ENCODE data around the gene SNW1. TPM values are rescaled to one million over a fixed set of nuclear protein-coding genes. Genes with fewer than 3 reads are reported as not detected.
"Not testable (repeated sequence)": the region's sequence is repeated elsewhere in the genome, so short reads cannot be mapped to it uniquely, and the experiment has no call there.

Gene SNW1
- total RNA-seq, 1 experiment from 2014 or later = 67.5 TPM

DNA sequence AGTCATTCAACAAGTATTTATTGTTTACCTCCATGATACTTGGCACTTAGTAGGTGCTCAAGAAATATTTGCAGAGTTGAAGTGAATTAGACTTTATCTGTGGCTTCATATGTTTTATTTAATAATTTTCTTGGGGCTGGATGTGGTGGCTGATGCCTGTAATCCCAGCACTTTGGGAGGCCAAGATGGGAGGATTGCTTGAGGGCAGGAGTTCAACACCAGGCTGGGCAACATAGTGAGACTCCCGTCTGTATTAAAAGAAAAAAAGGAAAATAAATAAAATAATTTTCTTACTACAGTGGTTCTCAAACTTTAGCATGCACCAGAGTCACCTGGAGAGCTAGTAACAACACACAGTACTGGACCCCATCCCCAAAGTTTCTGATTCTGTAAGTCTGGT is 39.9 kb upstream of the SNW1 start:
- H2AFZ ChIP-seq (ENCODE audit: low read length) = peak overlapping the region; percentile 91
- DNase-seq = no peak
- no peaks in the 10 kb centered on the region for H3K9me2 ChIP-seq (replicated peaks; ENCODE audit: low read length)
- ChIA-PET POLR2A (ENCODE audit: unreplicated experiment) (no interaction called here), CTCF (interaction anchor here (1.1 kb wide), 1 partner anchor 39 kb away, joined by 5 read pairs; no protein-coding TSS in a partner anchor)
- peak overlapping the region; percentile 89 for H3K4me3 ChIP-seq (ENCODE audit: low read length)
- peak overlapping the region; percentile 88 for H3K4me2 ChIP-seq (ENCODE audit: low read length)
- no peak for ATAC-seq
- no peaks in the 10 kb centered on the region for H3K27me3 ChIP-seq (ENCODE audit: low read length)
- intact Hi-C loops (cut with micrococcal nuclease) = loop anchor here (1.0 kb wide), 1 partner anchor 40 kb away; the partner anchor contains the start of gene SNW1
- no peaks in the 10 kb centered on the region for H3K36me3 ChIP-seq (ENCODE audit: low read depth, low read length)
- H3F3A ChIP-seq (ENCODE audit: low read length, unreplicated experiment) = no peaks in the 10 kb centered on the region
- H3K9me3 ChIP-seq (ENCODE audit: low read length) = no peaks in the 10 kb centered on the region
- BruUV-seq (replicated peaks) = TSS peak; percentile 49
- no peaks in the 10 kb centered on the region for H3K79me2 ChIP-seq (ENCODE audit: low read length)
- peak overlapping the region; percentile 90 for H3K9ac ChIP-seq (ENCODE audit: low read length)
- peaks cover 4% of the 10 kb centered on the region; the same call in 1 of the 2 replicates for H3K4me1 ChIP-seq (ENCODE audit: insufficient read depth, low read length)
- H4K20me1 ChIP-seq (ENCODE audit: low read length) = no peaks in the 10 kb centered on the region
- H3K27ac ChIP-seq (ENCODE audit: low read length) = no peak overlapping the region
- TF ChIP-seq, protein P1, sequence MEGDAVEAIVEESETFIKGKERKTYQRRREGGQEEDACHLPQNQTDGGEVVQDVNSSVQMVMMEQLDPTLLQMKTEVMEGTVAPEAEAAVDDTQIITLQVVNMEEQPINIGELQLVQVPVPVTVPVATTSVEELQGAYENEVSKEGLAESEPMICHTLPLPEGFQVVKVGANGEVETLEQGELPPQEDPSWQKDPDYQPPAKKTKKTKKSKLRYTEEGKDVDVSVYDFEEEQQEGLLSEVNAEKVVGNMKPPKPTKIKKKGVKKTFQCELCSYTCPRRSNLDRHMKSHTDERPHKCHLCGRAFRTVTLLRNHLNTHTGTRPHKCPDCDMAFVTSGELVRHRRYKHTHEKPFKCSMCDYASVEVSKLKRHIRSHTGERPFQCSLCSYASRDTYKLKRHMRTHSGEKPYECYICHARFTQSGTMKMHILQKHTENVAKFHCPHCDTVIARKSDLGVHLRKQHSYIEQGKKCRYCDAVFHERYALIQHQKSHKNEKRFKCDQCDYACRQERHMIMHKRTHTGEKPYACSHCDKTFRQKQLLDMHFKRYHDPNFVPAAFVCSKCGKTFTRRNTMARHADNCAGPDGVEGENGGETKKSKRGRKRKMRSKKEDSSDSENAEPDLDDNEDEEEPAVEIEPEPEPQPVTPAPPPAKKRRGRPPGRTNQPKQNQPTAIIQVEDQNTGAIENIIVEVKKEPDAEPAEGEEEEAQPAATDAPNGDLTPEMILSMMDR (conservative IDR thresholded peaks at IDR 0.05; ENCODE audit: low read depth, low read length) = no peak
- TF ChIP-seq EZH2 (IDR thresholded peaks at IDR 0.05; ENCODE audit: low read length, unreplicated experiment) = no peak
- TF ChIP-seq EZH2phosphoT487 (IDR thresholded peaks at IDR 0.05; ENCODE audit: borderline replicate concordance, low read length) = no peak

DNA sequence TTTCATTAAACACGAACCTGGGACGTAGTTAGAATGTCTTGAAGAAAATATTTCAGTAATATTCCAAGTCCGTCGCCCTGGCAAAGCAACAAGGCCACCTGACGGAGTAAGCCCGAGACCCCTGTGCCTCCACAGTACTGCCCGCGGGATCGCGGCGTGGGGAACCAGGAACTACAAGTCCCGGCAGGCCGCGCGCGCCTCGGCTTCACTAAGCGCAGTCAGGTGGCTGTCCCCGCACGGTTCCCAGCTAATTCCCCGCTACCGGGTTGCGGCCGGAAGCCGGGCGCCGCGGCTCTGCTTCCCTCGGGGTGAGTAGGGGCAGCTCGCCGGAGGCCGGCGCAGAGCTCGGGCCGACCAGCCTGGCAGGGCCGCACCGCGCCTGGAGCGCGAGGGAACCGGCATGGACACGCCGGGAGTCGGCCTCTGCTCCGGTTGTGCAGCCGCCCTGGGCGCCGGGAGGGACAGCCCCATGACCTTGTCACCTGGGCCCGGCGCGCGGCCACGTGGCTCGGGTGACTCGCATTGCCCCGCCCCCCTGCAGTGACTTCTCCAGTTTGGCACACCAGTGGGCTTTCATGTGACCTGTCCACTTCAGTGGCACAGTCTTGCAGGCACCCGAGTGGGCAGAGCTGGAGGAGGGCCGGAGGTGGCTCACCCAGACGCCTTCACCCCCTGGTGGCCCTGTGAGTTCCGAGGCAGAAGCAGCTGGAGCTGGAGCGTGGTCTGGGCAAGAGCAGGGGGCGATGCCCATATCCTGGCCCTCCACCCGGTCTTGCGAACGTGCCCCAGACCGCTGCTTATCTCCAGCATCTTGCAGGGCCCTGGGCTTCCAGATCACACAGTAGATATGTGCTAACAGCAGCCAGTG is 39.1 kb upstream of the SNW1 start, which contains the start of gene ADCK1:
ADCK1 (plus strand) TSS at position 247 of the 868 bp plus-strand sequence. CDS start 18,870 bp downstream, outside the sequence.
- TF ChIP-seq EZH2 (IDR thresholded peaks at IDR 0.05; ENCODE audit: low read length, unreplicated experiment) = no peak
- TF ChIP-seq, protein P1 (conservative IDR thresholded peaks at IDR 0.05; ENCODE audit: low read depth, low read length) = peak; percentile 41; the same call in 1 of the 2 replicates
- H3K4me3 ChIP-seq (ENCODE audit: low read length) = peak within 1 kb of the TSS; percentile 89
- DNase-seq (peak; percentile 79), ATAC-seq (peak; percentile 85)
- TSS peak; percentile 62 for BruUV-seq (replicated peaks)
- H3K4me2 ChIP-seq (ENCODE audit: low read length) = peak within 1 kb of the TSS; percentile 88
- ChIA-PET POLR2A (ENCODE audit: unreplicated experiment) (no interaction called here), CTCF (interaction anchor here (1.1 kb wide), 1 partner anchor 38 kb away, joined by 5 read pairs; no protein-coding TSS in a partner anchor)
- peaks cover 7% of the 10 kb centered on the region; the same call in 1 of the 2 replicates for H3K4me1 ChIP-seq (ENCODE audit: insufficient read depth, low read length)
- intact Hi-C loops (cut with micrococcal nuclease) = loop anchor here (1.0 kb wide), 1 partner anchor 39 kb away; the partner anchor contains the start of gene SNW1
- no peaks in the 10 kb centered on the region for H3K9me3 ChIP-seq (ENCODE audit: low read length)
- H2AFZ ChIP-seq (ENCODE audit: low read length) = peak within 1 kb of the TSS; percentile 91
- H4K20me1 ChIP-seq (ENCODE audit: low read length) = no peaks in the 10 kb centered on the region
- H3K9me2 ChIP-seq (replicated peaks; ENCODE audit: low read length) = no peaks in the 10 kb centered on the region
- H3K27ac ChIP-seq (ENCODE audit: low read length) = peak within 1 kb of the TSS; percentile 67
- no peaks in the 10 kb centered on the region for H3F3A ChIP-seq (ENCODE audit: low read length, unreplicated experiment)
- peak within 1 kb of the TSS; percentile 90 for H3K9ac ChIP-seq (ENCODE audit: low read length)
- H3K36me3 ChIP-seq (ENCODE audit: low read depth, low read length) = no peaks in the 10 kb centered on the region
- no peaks in the 10 kb centered on the region for H3K27me3 ChIP-seq (ENCODE audit: low read length)
- no peaks in the 10 kb centered on the region for H3K79me2 ChIP-seq (ENCODE audit: low read length)

DNA sequence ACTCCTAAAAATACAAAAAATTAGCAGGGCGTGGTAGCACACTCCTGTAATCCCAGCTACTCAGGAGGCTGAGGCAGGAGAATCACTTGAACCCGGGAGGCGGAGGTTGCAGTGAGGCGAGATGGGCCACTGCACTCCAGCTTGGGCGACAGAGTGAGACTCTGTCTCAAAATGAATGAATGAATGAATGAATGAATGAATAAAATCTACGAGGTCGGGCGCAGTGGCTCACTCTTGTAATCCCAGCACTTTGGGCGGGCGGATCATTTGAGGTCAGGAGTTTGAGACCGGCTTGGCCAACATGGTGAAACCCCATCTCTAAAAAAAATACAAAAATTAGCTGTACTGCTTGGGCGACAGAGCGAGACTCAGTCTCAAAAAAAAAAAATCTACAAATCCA is 38.5 kb upstream of the SNW1 start:
- H3K9me2 ChIP-seq (replicated peaks; ENCODE audit: low read length); H3K4me1 ChIP-seq (ENCODE audit: insufficient read depth, low read length); H3K9me3 ChIP-seq (ENCODE audit: low read length); H3K27me3 ChIP-seq (ENCODE audit: low read length); BruUV-seq (replicated peaks); H3K36me3 ChIP-seq (ENCODE audit: low read depth, low read length); H3K79me2 ChIP-seq (ENCODE audit: low read length); H3K27ac ChIP-seq (ENCODE audit: low read length); POLR2A ChIA-PET (ENCODE audit: unreplicated experiment); H4K20me1 ChIP-seq (ENCODE audit: low read length); H3F3A ChIP-seq (ENCODE audit: low read length, unreplicated experiment); DNase-seq; intact Hi-C loops (cut with micrococcal nuclease); CTCF ChIA-PET; ATAC-seq: not testable (repeated sequence)
- peak overlapping the region; percentile 91 for H2AFZ ChIP-seq (ENCODE audit: low read length)
- H3K9ac ChIP-seq (ENCODE audit: low read length) = peak overlapping the region; percentile 90
- H3K4me3 ChIP-seq (ENCODE audit: low read length) = peak overlapping the region; percentile 89
- peak overlapping the region; percentile 88 for H3K4me2 ChIP-seq (ENCODE audit: low read length)
